GM19193 (cell line): Measurements from ENCODE around the gene RFNG.

ENCODE experiments used
- POLR2A ChIP-seq: IDR thresholded peaks from 4 replicates; pipeline ENCODE4 v1.6.1; 2011; ENCODE audit not compliant: insufficient read depth, insufficient read length; ENCODE audit errors: extremely low read depth

RFNG gene

DNA sequence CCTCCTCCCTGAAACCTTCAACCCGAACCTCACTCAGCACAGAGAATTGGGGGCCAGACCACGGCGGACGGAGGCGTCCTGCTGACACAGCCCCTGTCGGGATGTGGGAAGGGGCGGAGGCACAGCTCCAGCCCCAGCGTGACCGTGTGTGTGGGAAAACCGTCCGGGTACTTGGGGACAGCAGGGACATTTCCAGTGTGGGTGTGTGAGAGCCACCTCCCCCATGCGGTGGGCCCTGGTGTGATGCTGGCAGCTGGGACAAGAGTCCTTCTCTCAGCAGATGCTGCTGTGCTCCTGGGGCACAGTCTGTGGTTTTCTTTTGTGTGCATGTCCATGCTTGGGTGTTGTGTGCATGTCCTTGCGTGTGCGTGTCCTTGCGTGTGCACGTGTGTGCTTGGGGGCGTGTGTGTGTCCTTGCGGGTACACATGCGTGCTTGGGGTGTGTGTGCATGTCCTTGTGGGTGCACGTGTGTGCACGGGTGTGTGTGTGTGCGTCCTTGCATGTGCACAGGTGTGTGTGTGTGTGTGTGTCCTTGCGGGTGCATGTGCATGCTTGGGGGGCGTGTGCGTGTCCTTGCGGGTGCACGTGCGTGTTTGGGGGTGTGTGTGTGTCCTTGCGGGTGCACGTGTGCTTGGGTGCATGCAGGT, 45.8 kb downstream of the RFNG start:
- TF ChIP-seq POLR2A, result no peak

DNA sequence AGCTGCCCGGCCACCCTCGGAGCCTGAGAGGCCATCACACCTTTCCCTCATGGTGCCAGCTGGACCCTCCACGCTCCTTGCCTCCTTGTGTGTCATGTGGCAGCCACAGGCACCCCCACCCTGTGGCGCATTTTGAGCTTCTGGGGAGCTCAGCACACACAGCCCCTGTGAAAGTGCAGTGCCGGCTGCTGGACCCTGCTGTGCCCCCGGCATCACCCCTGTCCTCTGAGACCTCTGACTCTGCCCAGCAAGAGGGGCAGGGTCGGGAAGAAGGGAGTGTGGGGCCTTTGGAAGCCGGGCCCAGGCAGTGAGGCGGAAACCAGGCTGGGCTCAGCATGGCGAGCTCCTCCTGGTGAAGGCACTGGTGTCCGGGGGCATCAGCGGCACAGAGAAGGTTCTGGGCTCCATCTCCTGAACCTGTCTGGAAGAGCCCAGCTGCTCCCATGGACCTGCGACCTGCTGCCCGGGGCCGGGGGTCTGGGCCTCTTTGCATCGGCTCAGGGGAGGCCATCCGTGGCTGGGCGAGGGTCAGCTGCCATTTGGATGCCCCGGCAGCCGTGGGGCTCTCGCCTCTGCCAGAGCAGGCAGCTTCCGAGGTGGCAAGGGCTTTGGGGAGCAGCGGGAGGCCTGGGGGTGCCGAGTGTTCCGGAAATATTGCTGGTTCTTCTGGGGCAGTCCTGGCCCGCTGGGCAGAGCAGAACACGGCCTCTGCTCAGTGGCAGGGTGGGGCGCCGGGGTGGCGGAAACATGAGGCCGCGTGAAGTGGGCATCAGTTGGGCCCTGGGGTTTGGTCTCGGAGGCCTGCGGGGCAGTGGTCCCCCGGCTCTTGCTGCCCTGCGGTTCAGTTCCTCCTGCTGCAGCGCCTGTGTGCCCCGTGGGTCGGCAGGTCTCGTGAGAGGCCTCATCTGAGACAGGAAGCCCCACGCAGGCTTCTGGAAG, 46.8 kb downstream of the RFNG start:
- TF ChIP-seq POLR2A, result no peak

DNA sequence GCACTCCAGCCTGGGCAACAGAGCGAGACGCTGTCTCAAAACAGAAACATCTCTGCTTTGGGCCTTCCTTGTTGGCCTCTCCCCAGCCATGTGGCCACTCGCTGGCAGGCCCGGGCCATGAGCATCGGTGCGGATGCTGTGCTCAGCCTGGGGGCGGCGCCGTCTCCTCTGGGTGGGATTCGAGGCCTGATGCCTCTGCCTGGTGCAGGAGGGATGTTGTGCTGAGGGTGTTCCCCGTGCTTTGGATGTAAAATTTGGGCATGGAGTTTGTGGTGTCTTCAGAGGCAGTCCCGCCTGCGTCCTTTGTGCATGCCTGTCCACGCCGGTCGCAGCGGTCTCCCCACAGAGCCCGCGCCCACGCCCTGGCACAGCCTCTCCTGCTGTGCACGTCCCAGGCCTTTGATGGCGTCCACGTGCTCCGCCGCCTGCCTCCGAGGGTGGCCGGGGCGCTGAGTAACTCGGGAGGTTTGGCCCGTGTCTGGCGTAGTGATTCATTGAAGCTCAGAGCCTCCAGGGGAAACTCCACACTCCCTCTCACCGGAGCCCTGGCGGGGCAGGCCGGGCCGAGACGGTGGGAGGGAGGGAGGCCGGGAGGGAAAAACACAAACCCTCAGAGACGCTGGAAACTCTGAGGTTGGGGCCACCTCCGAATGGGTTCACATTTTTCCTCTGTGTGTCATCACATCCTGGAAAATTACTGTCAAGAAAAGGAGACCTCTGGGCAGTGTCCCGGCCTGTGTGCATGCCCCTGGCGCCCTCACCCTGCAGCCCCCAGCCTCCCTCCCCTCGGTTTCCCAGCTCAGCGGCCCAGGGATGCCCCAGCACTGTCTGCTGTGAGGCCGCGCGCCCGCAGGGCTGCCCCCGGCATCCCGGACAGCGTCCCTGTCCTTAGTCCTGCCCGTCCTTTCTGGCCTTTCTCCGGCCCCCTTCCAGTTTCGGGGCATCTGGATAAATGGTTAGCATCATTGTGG, 47.9 kb downstream of the RFNG start:
- TF ChIP-seq POLR2A, result no peak

DNA sequence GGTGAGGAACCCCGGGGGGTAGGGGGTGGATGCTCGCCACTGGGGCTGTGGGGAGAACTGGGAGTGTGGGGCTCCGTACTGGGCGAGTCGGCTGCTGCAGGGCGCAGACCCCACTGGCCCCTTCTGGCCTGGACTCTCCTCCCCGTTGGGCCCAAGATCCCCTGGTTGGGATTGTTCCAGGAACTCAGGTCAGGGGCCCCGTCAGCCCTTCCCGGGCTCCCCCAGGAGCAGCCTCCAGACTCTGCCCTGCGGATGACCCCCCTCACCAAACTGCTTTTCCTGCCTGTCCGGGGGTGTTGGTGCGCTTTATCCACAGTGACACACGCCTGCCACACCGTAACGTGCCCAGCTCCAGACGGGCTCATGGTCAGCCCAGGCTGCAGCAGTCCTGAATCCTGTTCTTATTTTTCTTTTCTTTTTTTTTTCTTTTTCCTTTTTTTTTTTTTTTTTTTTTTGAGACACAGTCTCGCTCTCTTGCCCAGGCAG, 50.0 kb downstream of the RFNG start:
- no peak for TF ChIP-seq POLR2A

DNA sequence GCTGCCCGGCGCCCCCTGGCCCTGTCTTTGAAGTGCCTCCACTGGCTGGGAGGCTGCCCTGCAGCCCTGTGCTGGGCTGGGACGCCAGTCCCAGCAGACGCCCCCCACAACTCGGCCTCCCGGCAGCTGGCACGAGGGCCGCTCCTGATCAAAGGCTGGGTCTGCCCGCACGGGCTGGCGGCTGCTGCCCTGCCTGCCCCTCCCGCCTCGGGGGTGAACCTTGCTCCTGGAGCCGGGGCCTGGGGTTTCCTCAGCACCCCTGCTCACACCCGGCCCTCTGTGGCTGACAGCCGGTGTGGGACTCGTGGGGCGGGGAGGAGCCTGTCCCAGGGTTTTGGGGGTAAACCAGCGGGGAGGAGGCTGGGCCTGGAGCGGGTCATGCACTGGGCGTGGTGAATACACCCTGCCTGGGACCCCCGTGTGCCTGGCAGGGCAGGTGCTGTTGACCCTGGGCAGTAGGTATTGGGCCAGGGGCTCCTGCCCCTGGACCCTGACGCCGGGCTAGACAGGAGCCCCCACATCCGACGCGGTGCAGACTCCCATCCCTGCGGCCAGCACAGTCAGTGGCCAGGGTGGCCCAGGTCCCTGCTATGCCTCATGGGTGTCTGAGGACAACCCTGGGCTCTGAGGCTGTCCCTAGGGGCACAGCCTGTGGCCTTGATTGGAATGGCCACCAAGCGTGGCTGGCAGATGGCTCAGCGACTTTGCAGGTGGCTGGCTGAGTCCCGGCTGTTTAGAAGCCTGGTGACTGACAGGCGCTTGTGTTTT, 50.6 kb downstream of the RFNG start:
- no peak for TF ChIP-seq POLR2A

DNA sequence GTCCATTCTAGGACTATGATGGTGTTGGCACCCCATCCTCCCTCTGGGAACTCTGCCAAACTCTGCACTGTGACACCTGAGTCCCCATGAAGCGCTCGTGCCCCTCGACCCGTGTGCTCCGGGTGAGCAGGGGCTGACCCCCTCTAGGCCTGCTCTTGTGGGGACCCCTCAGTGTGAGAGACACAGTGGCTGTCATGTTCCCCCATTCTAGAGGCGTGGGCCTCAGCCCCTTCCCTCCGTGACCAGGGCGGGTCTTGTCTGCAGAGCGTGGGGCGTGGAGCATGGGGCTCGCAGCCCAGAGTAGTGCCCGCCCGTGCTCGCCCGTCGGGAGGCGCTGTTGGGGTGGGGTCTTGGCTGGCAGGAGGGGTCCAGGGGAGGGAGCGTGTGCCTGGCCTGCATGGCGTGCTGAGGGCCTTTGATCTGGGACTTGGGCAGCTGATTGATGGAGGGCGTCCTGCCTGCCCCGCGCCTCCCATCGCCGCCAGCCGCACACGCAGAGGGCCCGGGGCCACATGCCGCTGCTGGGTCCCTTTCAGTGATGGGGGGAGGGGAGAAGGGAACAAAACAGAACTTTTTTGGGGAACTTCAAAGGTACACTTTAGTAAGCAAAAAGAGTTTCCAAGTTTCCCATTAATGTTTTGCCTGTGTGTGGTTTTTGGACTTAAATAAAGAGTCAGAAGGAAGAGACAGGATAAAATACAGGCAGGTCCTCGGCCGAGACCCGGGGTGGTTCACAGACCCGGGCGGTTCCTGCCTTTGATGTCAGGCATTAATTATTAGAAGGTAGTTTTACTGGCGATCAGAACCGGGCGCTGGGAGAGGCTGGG, 51.4 kb downstream of the RFNG start:
- no peak for TF ChIP-seq POLR2A

DNA sequence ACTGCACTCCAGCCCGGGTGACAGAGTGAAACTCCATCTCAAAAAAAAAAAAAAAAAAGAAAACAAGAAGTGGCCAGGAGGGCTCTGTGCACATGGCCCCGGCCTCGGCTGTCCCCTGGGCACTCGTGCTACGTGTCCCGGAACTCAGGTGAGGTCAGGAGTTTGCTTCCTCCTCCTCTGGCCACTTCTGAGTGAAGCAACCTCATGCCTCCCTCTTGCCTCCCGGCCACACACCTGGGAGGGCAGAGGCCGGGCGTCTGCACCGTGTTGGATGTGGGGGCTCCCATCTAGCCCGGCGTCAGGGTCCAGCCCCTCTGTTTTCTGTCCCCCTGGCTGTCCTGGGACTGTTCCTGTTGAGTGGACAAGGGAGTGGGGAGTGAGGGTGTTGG, 52.0 kb downstream of the RFNG start:
- no peak for TF ChIP-seq POLR2A

DNA sequence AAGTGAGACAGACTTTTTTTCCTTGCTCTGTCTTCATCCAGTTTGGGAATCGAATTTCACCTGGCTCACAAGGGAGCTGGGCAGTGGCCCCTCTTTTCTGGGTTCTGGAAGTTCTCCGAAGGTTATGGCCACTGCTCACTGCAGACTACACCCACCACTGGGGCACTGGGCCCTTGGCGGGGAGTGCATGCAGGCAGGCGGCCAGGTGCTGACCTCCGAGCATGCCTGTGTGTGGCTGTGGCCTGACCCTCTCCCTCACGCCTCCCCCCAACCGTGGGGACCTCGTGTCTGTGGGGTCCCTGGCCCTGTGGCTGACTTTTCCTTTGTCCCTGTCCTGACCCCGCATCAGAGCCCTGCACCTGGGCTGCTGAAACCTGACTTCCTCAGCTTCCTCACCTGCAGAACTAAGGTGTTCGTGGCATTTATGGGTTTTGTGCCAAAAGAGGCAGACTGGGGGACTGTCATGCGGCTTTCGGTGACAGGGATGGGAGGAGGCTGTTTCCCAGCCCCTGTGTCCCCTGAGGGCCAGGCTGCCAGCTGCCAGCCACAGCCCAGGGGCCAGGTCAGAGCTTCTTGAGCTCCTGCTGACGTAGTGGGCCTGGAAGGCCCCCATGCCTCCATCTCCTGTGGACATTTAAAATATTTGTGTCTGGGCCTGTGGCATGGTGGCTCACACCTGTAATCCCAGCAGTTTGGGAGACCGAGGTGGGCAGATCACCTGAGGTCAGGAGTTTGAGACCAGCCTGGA, 52.7 kb downstream of the RFNG start:
- no peak for TF ChIP-seq POLR2A

DNA sequence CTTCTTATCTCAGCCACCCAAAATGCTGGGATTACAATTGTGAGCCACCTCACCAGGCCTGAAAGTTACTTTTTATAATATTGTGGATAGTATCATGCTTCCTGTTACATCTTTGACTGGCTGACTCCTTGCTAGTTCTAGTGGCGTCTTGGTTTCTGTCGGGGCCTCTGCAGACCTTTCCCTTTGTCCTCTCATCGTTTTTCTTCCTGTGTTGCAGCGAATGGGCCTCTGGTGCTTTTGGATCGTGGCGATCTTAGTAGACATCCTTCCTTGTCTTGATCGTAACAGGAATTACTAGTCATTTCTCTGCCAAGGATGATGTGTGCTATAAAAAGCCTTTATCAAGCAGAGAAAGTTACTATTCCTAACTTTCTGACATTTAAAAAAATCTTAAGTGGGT, 53.4 kb downstream of the RFNG start:
- TF ChIP-seq POLR2A, result no peak
